ENCODE results near the gene SH3GLB1. TPM values are rescaled to one million over a fixed set of nuclear protein-coding genes. Genes with fewer than 3 reads are reported as not detected.

SH3GLB1 gene
- polyA plus RNA-seq, 4 donors, result 39.4 to 60.0 (median 47.5) TPM

DNA sequence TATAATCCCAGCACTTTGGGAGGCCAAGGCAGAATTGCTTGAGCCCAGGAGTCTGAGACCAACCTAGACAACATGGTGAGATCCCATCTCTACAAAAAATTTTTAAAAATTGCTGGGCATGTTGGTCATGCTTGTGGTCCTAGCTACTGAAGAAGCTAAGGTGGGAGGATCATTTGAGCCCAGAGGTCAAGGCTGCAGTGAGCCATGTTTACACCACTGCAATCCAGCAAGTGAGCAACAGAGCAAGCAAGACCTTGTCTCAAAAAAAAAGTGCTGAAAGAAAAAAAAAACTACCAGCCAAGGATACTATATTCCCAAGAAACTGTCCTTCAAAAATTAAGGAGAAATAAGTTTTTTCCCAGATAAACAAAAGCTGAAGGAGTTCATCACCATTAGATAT lies 78.1 kb downstream of the SH3GLB1 start:
- Histone ChIP-seq H3K4me3 (ENCODE audit: low read depth in 1 of 3, low read length in 3 of 3) (no peak overlapping the region), H3K4me1 (ENCODE audit: control insufficient read depth in 3 of 3, insufficient read depth in 2 of 3, low read depth in 1 of 3, low read length in 2 of 3) (peaks cover 0 to 6% (median 0%) of the 10 kb centered on the region in 3 donors), H3K9me3 (ENCODE audit: control insufficient read depth in 2 of 2, insufficient read depth in 1 of 2, low read depth in 1 of 2, low read length in 1 of 2) (no peaks in the 10 kb centered on the region), H3K27ac (ENCODE audit: low read depth in 1 of 3, low read length in 2 of 3) (no peak overlapping the region), H3K36me3 (ENCODE audit: control insufficient read depth in 3 of 3, insufficient read depth in 2 of 3, low read depth in 1 of 3, low read length in 3 of 3) (no peaks in the 10 kb centered on the region), H3K27me3 (ENCODE audit: control insufficient read depth in 3 of 3, insufficient read depth in 3 of 3, low read length in 3 of 3) (no peaks in the 10 kb centered on the region)
- DNase-seq (no peak), FAIRE-seq (no peak)

DNA sequence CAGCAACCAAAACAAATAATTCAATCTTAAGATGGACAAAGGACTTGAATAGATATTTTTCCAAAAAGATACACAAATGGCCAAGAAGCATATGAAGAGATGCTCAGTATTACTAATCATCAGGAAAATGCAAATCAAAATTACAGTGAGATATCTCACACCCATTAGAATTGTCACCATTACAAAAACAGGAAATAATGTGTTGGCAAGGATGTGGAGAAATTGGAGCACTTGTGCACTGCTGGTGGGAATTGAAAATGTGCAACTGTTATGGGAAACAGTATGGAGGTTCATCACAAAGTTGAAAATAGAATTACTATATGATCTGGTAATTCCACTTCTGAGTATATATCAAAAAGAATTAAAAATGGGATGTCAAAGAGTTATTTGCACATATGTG lies 83.2 kb downstream of the SH3GLB1 start:
- Histone ChIP-seq H3K9me3 (ENCODE audit: control insufficient read depth in 2 of 2, insufficient read depth in 1 of 2, low read depth in 1 of 2, low read length in 1 of 2) (no peaks in the 10 kb centered on the region), H3K27me3 (ENCODE audit: control insufficient read depth in 3 of 3, insufficient read depth in 3 of 3, low read length in 3 of 3) (no peaks in the 10 kb centered on the region), H3K36me3 (ENCODE audit: control insufficient read depth in 3 of 3, insufficient read depth in 2 of 3, low read depth in 1 of 3, low read length in 3 of 3) (no peaks in the 10 kb centered on the region), H3K4me3 (ENCODE audit: low read depth in 1 of 3, low read length in 3 of 3) (no peak overlapping the region), H3K27ac (ENCODE audit: low read depth in 1 of 3, low read length in 2 of 3) (peak overlapping the region in 1 of 3 donors; percentile 63), H3K4me1 (ENCODE audit: control insufficient read depth in 3 of 3, insufficient read depth in 2 of 3, low read depth in 1 of 3, low read length in 2 of 3) (peaks cover 2 to 20% (median 3%) of the 10 kb centered on the region in 3 donors)
- no peak for DNase-seq
- FAIRE-seq, result no peak

DNA sequence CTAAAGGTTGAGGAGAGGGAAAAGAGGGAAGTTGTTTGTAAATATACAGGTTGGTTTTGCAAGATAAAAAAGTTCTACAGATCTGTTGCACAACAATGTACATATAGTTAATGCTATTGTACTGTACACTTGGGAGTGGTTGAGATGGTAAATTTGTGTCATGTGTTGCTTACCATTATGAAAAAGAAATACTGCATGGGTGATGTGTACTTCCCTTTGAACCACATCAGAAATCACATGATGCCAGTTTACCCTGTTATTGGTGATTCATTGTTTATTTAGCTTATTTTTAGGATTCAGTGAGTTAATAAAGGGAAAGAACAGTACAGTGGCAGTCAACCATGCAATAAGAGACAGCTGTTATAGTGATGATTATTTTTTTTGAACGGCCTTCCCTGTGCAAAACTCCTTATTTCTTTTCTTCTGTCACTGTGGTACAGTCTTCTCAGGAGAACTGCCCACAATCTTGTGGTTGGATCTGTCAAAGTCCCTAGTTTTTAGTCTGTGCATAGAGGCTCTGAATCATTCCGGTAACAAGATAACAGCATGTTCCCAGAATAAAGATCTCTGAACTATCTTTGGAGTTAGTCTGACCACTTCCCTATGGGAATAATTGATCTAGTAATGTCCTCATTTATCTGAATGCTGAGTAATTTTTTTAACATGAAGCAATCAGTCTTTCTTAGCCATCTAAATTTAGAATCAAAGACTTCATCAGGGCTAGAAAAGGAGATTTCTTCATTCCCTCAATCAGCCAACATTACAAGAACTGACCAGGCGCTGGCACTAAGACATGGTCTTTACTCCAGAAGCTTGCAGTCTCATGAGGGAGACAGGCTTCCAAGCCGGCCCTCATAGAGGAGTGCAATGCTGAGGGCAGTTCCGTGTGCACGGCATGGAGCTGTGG lies 84.2 kb downstream of the SH3GLB1 start:
- no peaks in the 10 kb centered on the region for H3K27me3 ChIP-seq (ENCODE audit: control insufficient read depth in 3 of 3, insufficient read depth in 3 of 3, low read length in 3 of 3)
- H3K36me3 ChIP-seq (ENCODE audit: control insufficient read depth in 3 of 3, insufficient read depth in 2 of 3, low read depth in 1 of 3, low read length in 3 of 3), result no peaks in the 10 kb centered on the region
- H3K4me1 ChIP-seq (ENCODE audit: control insufficient read depth in 3 of 3, insufficient read depth in 2 of 3, low read depth in 1 of 3, low read length in 2 of 3), result peaks cover 2 to 28% (median 7%) of the 10 kb centered on the region in 3 donors
- H3K27ac ChIP-seq (ENCODE audit: low read depth in 1 of 3, low read length in 2 of 3), result peak overlapping the region; percentile 48 to 63 (median 52)
- FAIRE-seq (no peak), DNase-seq (peak; percentile 19 to 61)
- H3K9me3 ChIP-seq (ENCODE audit: control insufficient read depth in 2 of 2, insufficient read depth in 1 of 2, low read depth in 1 of 2, low read length in 1 of 2), result no peaks in the 10 kb centered on the region
- 72 to 88% (median 82%) methylated on average over 6 of the region's 6 CpGs for WGBS, 3 donors
- no peak overlapping the region for H3K4me3 ChIP-seq (ENCODE audit: low read depth in 1 of 3, low read length in 3 of 3)

DNA sequence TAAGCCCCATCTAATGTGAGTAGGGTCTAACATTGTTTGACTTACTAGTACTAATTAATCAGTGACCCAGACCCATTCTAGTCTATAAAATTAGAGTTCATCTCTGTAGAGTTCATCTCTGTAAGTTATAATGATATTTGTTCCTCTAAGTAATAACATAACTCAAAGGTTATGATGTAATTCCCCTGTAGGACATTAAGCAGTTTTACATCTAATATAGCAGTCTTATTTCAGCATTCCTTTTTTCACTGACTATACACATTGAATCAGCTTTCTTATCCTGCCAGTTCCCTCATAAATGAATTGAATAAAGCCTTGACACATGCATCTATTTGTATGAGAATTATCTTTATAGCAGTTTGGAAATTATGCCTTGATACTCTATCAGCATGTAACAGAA lies 90.9 kb downstream of the SH3GLB1 start:
- Histone ChIP-seq H3K36me3 (ENCODE audit: control insufficient read depth in 3 of 3, insufficient read depth in 2 of 3, low read depth in 1 of 3, low read length in 3 of 3) (no peaks in the 10 kb centered on the region), H3K4me3 (ENCODE audit: low read depth in 1 of 3, low read length in 3 of 3) (no peak overlapping the region), H3K27me3 (ENCODE audit: control insufficient read depth in 3 of 3, insufficient read depth in 3 of 3, low read length in 3 of 3) (no peaks in the 10 kb centered on the region), H3K4me1 (ENCODE audit: control insufficient read depth in 3 of 3, insufficient read depth in 2 of 3, low read depth in 1 of 3, low read length in 2 of 3) (peaks cover 0 to 19% (median 7%) of the 10 kb centered on the region in 3 donors), H3K27ac (ENCODE audit: low read depth in 1 of 3, low read length in 2 of 3) (no peak overlapping the region), H3K9me3 (ENCODE audit: control insufficient read depth in 2 of 2, insufficient read depth in 1 of 2, low read depth in 1 of 2, low read length in 1 of 2) (no peaks in the 10 kb centered on the region)
- FAIRE-seq (no peak), DNase-seq (peak in 1 of 2 donors; percentile 15)

Other genes starting within 250 kb of the SH3GLB1 start
- 1,000 to 10,000 TPM in 1 of 4 donors, 100 to 1,000 TPM in 2, 10 to 100 TPM in 1; 90.2 to 2,822 (median 239) TPM for gene CLCA1, start 235.6 kb upstream of the SH3GLB1 start, polyA plus RNA-seq
- 1 to 10 TPM in 1 of 4 donors, under 1 TPM in 2, not detected in 1; 0.27 to 1.2 (median 0.47) TPM for gene CLCA4, start 157.5 kb upstream of the SH3GLB1 start, polyA plus RNA-seq
- gene SELENOF, start 209.6 kb downstream of the SH3GLB1 start, polyA plus RNA-seq, result 100 to 1,000 TPM in 2 of 4 donors, 10 to 100 TPM in 2; 65.4 to 228 (median 120) TPM
- gene HS2ST1, start 210.1 kb downstream of the SH3GLB1 start, polyA plus RNA-seq, result 10 to 100 TPM in 2 of 4 donors, 1 to 10 TPM in 2; 4.1 to 37.8 (median 7.5) TPM